Gastrocnemius medialis (tissue), 4 donors: Measurements from ENCODE around the gene TXLNA.
"Not testable (repeated sequence)": the region's sequence is repeated elsewhere in the genome, so short reads cannot be mapped to it uniquely, and the experiment has no call there.

Experiments
- CTCF ChIP-seq, 5 experiments: fragments of 450-650 bp in 3 of 5; fragments of 200-600 bp in 2 of 5; sonication (generic) in 2 of 5; IDR thresholded peaks in 4 of 5; conservative IDR thresholded peaks in 1 of 5; 1 replicate in 4 of 5; 2 replicates in 1 of 5; pipeline ENCODE4 v1.5.1; 2016 to 2019; ENCODE audit warnings: antibody characterized with exemption in 5 of 5, mild to moderate bottlenecking in 3 of 5, moderate library complexity in 3 of 5
- POLR2A ChIP-seq, 2 donors: fragments of 450-650 bp; IDR thresholded peaks; one replicate each; pipeline ENCODE4 v1.6.1; 2017; ENCODE audit warnings: antibody characterized with exemption in 2 of 2, mild to moderate bottlenecking in 2 of 2, moderate library complexity in 2 of 2

GRCh38 chr1:32133950-32134280 is 45.6 kb upstream of the TXLNA start:
- TF ChIP-seq CTCF (IDR thresholded peaks at IDR 0.05 in 4 of 5, conservative IDR thresholded peaks at IDR 0.05 in 1 of 5); POLR2A (IDR thresholded peaks at IDR 0.05): not testable (repeated sequence)
